GM19328 (cell line): ENCODE data around the gene GRM1.

ENCODE experiments used
- ATAC-seq: cut with Tn5 transposase; IDR thresholded peaks from one replicate; pipeline ENCODE4 v1.9.1; 2021; ENCODE audit warnings: mild to moderate bottlenecking, moderate library complexity; ENCODE audit not compliant: unreplicated experiment

GRM1 gene

GRCh38 chr6:146361128-146361924 lies 332.5 kb downstream of the GRM1 start:
- ATAC-seq: no peak

- ATAC-seq: no peak
These were observed 335.2 kb downstream of the GRM1 start for GRCh38 chr6:146363838-146364607.

GRCh38 chr6:146364816-146365594 lies 336.1 kb downstream of the GRM1 start:
- ATAC-seq: no peak

GRCh38 chr6:146367061-146367460 lies 338.2 kb downstream of the GRM1 start:
- ATAC-seq: no peak

GRCh38 chr6:146369866-146370265 lies 341.0 kb downstream of the GRM1 start:
- no peak for ATAC-seq

DNA sequence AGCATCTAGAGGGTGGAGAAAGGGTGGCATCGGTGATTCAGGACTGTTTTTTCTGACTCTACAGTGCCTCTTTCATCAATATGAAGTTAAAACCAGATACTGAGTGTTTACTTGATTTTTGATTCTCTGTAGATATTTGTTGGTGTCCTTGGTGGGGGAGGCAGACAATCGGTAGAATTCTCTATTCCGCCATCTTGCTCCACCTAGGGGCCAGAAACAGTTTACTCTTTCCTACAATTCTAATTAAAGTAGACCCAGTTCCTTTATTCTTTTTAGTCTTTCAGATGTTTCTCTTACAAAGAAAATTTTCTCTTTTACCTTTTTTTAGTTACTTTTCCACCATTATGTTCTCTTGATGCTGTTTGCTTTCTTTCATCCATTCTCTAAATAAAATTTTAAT lies 352.6 kb downstream of the GRM1 start:
- no peak for ATAC-seq

- ATAC-seq: no peak
These were observed 360.0 kb downstream of the GRM1 start for GRCh38 chr6:146388736-146389364.

- ATAC-seq: no peak
These were observed 360.9 kb downstream of the GRM1 start for GRCh38 chr6:146389740-146390139.

DNA sequence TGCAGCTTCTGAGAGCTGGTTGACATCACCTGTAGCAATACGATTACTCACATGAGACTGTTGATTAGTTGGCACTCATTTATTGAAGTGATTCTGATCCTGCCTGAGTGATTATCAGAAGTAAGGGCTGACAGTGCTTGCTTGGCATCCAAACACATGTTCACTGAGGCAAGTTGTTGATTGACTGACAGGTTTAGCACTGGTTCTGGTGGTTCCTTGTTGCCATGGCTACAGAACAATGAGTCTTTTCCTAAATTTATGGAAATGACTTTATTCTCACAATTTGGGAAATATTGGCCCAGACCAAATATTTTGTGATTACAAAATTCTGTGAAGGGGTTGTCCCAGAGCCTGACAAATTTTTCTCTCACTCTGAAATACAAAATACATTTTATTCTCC lies 368.8 kb downstream of the GRM1 start:
- ATAC-seq: no peak

DNA sequence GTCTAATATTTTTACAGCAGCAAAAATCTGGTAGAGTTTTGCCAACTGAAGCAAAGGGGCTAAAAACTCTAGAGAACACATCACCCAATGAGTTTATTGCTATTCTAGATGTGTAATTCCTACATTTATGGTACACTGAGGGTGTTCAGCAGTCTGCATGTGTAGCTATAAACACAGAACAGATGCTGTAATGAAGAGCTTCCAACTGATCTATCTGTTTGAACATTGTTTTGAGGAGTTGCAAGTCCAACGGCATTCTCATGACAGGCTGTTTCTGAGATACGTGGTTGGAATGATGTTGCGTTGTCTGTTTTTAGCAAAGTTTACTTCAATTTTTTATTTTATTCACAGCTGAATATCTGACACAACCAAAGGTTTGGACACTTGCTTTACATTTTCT lies 373.6 kb downstream of the GRM1 start:
- ATAC-seq: no peak

DNA sequence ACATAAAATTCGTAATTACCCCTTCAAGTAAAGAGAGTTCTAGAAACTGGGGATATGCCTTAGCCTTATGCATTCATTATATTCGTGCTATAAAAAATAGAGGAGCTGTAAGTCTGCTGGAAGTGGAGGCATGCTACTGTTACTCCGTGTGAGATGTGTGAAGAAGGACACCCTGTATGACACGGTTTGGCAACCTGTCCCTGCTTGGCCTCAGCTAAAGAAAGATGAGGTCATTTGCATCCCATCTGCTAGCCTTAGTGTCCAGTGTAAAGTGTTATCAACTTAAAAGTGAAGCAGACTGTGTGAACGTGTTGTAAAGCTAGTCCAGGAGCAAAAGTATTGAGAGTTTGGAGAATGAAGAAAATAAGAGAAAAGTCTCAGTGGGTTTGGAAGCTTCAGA lies 379.7 kb downstream of the GRM1 start:
- no peak for ATAC-seq

- no peak for ATAC-seq
These were observed 382.2 kb downstream of the GRM1 start for GRCh38 chr6:146410851-146411595.

DNA sequence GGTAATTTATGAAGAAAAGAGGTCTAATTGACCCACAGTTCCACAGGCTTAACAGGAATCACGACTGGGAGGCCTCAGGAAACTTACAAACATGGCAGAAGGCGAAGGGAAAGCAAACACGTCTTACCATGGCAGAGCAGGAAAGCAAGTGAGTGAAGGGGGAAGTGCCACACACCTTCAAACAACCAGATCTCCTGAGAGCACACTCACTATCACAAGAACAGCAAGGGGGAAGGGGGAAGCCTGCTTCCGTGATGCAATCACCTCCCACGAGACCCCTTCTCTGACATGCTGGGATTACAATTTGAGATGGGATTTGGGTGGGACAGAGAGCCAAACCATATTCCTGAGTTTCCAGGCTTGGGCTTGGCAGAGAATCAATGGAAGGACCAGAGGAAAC lies 390.7 kb downstream of the GRM1 start:
- no peak for ATAC-seq

DNA sequence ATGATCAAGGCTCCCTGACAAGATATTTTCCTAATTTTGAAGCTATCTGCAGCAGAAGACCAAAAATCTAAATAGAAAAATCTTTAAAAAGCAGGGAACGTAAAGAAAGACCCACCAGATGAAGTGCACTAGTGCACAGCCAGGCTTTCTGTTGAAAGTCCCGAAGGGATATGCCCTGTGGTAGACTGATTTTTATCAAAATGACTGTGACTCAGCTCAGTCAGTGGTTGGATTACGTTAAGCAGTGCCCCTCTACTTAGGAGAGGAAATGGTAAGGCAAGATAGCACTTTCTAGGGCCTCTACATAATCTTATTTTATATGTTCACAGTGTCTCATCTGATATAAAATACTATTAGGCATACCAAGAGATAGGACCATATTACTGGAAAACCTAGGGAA lies 391.4 kb downstream of the GRM1 start:
- ATAC-seq: no peak

DNA sequence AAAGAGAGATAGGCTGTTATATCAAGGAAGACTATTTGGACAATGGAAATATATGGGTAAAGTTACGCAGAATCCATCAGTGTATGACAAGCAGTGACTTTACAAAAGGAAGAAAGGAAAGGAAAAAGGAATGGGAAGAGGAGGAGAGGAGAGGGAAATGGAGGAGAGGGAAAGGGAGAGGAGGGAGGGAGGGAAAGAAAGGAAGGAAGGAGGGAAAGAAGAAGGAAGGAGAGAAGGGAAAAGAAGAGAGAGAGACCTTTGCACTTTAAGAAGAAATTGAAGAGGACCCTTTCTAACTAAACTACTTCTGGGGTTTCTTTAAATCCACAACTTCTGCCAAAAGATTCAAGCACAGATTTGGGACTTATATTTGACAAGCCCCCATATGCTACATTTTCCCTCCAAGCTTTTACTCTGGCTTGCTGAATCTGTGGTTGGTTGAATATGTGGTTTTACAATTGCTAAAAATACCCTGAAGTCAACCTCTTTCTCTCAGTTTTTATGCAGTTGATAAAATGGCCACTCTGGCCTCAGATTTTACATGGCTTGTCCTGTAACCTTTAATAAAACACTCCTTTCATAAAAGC lies 394.0 kb downstream of the GRM1 start:
- no peak for ATAC-seq

DNA sequence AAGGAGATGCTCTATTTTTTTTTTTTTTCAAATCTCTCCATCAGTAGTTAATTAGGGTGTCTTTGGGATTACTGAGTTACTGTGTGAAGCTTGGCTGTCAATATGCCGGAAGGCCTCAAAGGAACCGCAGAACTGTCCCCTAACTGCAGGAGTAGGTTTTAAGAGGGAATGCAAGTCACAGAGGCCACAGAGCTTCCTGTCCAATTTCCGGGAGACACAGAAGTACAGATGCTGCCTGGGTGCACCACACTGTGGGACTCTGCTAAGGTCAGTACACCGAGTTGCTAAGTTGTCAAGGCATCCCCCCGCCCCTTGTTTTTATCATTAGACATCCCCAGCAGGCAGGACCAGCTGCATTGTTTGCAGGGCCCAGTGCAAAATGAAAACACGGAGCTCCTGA lies 394.6 kb downstream of the GRM1 start:
- ATAC-seq: no peak

DNA sequence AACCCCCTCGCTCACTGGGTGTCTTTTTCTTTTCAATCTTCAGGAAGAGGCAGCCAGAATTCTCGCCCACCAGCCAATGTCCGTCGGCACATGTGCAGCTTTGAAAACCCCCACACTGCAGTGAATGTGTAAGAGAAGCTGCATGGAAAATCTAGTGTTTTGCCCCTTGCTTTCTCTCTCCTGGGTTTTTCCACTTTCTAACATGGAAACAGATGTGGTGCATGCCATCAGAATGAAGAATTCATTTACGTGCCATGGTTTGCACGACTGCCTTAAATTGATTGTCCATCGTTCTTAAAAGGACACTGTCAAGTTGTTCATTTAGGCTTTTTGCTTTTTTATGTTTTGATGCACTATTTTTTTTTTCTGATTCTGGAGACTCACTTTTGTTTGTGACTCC lies 397.7 kb downstream of the GRM1 start:
- ATAC-seq: no peak

DNA sequence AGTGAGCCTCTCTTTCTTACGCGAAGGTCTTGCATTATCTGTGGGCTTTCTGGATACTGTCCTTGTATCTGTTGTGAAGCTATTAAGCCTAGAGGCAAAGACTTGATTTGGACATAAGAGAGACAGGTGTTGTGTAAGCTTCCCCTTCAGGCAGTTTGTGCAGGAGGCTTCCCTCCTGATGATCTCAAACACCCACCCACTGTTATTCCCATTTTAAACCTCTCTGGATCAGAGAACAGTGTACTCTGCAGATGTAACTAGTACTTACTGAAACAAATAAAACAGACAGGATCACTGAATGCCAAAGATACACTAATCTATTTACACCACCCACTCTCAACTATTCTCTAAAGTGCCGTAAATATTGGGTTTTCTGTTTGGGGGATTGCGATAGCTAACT lies 401.0 kb downstream of the GRM1 start:
- ATAC-seq: no peak

- ATAC-seq: no peak
These were observed 405.2 kb downstream of the GRM1 start for GRCh38 chr6:146433881-146434731.
